ENCODE measurements around the gene ATP6V1E1.
"Not testable (repeated sequence)": the region's sequence is repeated elsewhere in the genome, so short reads cannot be mapped to it uniquely, and the experiment has no call there.

ATP6V1E1 gene

GRCh38 chr22:17628406-17629172 is at the start of gene ATP6V1E1:
TSS of gene ATP6V1E1 (minus strand) at chr22:17628749. CDS start at chr22:17628635, 114 bp downstream.
- H3K4me3 ChIP-seq (ENCODE audit: low read depth in 1 of 2, low read length in 2 of 2), result peak within 1 kb of the TSS; percentile 98 to 100
- H3K27ac ChIP-seq (ENCODE audit: low read depth, low read length), result peak within 1 kb of the TSS; percentile 87
- peak within 1 kb of the TSS; percentile 98 to 99 for H3K9ac ChIP-seq (ENCODE audit: low read depth in 1 of 2, low read length in 2 of 2)
- H3K27me3 ChIP-seq (ENCODE audit: control insufficient read depth in 1 of 2, insufficient read depth in 2 of 2, low read length in 2 of 2), result no peaks in the 10 kb centered on the region
- H3K9me3 ChIP-seq (ENCODE audit: control insufficient read depth in 1 of 2, low read length in 2 of 2), result no peaks in the 10 kb centered on the region
- H3K36me3 ChIP-seq (ENCODE audit: control insufficient read depth in 1 of 2, insufficient read depth in 2 of 2, low read length in 2 of 2), result peaks cover 0 to 9% of the 10 kb centered on the region in 2 donors
- H3K4me1 ChIP-seq (ENCODE audit: control insufficient read depth in 1 of 2, insufficient read depth in 2 of 2, low read length in 2 of 2), result peaks cover 7 to 10% of the 10 kb centered on the region in 2 donors

GRCh38 chr22:17675584-17675983 is 47.0 kb upstream of the ATP6V1E1 start:
- H3K4me1 ChIP-seq (ENCODE audit: control insufficient read depth in 1 of 2, insufficient read depth in 2 of 2, low read length in 2 of 2), result peaks cover 5 to 12% of the 10 kb centered on the region in 2 donors
- H3K36me3 ChIP-seq (ENCODE audit: control insufficient read depth in 1 of 2, insufficient read depth in 2 of 2, low read length in 2 of 2), result peaks cover 0 to 3% of the 10 kb centered on the region in 2 donors
- no peak overlapping the region for H3K4me3 ChIP-seq (ENCODE audit: low read depth in 1 of 2, low read length in 2 of 2)
- H3K27ac ChIP-seq (ENCODE audit: low read depth, low read length), result no peak overlapping the region
- H3K27me3 ChIP-seq (ENCODE audit: control insufficient read depth in 1 of 2, insufficient read depth in 2 of 2, low read length in 2 of 2), result no peaks in the 10 kb centered on the region
- no peaks in the 10 kb centered on the region for H3K9me3 ChIP-seq (ENCODE audit: control insufficient read depth in 1 of 2, low read length in 2 of 2)
- no peak overlapping the region for H3K9ac ChIP-seq (ENCODE audit: low read depth in 1 of 2, low read length in 2 of 2)

- H3K36me3 ChIP-seq (ENCODE audit: control insufficient read depth in 1 of 2, insufficient read depth in 2 of 2, low read length in 2 of 2), result peaks cover 5 to 6% of the 10 kb centered on the region in 2 donors
- H3K9ac ChIP-seq (ENCODE audit: low read depth in 1 of 2, low read length in 2 of 2), result no peak overlapping the region
- H3K27me3 ChIP-seq (ENCODE audit: control insufficient read depth in 1 of 2, insufficient read depth in 2 of 2, low read length in 2 of 2), result no peaks in the 10 kb centered on the region
- H3K9me3 ChIP-seq (ENCODE audit: control insufficient read depth in 1 of 2, low read length in 2 of 2), result no peaks in the 10 kb centered on the region
- H3K4me1 ChIP-seq (ENCODE audit: control insufficient read depth in 1 of 2, insufficient read depth in 2 of 2, low read length in 2 of 2), result peaks cover 5 to 12% of the 10 kb centered on the region in 2 donors
- H3K4me3 ChIP-seq (ENCODE audit: low read depth in 1 of 2, low read length in 2 of 2), result no peak overlapping the region
- no peak overlapping the region for H3K27ac ChIP-seq (ENCODE audit: low read depth, low read length)
Measured at GRCh38 chr22:17674152-17674551, 45.6 kb upstream of the ATP6V1E1 start.

- no peaks in the 10 kb centered on the region for H3K9me3 ChIP-seq (ENCODE audit: control insufficient read depth in 1 of 2, low read length in 2 of 2)
- peaks cover 5 to 12% of the 10 kb centered on the region in 2 donors for H3K4me1 ChIP-seq (ENCODE audit: control insufficient read depth in 1 of 2, insufficient read depth in 2 of 2, low read length in 2 of 2)
- H3K9ac ChIP-seq (ENCODE audit: low read depth in 1 of 2, low read length in 2 of 2), result no peak overlapping the region
- H3K4me3 ChIP-seq (ENCODE audit: low read depth in 1 of 2, low read length in 2 of 2), result no peak overlapping the region
- no peak overlapping the region for H3K27ac ChIP-seq (ENCODE audit: low read depth, low read length)
- no peaks in the 10 kb centered on the region for H3K27me3 ChIP-seq (ENCODE audit: control insufficient read depth in 1 of 2, insufficient read depth in 2 of 2, low read length in 2 of 2)
- peaks cover 5 to 6% of the 10 kb centered on the region in 2 donors for H3K36me3 ChIP-seq (ENCODE audit: control insufficient read depth in 1 of 2, insufficient read depth in 2 of 2, low read length in 2 of 2)
Measured at GRCh38 chr22:17672417-17672991, 44.0 kb upstream of the ATP6V1E1 start.

- H3K27me3 ChIP-seq (ENCODE audit: control insufficient read depth in 1 of 2, insufficient read depth in 2 of 2, low read length in 2 of 2); H3K27ac ChIP-seq (ENCODE audit: low read depth, low read length); H3K9ac ChIP-seq (ENCODE audit: low read depth in 1 of 2, low read length in 2 of 2); H3K9me3 ChIP-seq (ENCODE audit: control insufficient read depth in 1 of 2, low read length in 2 of 2); H3K4me3 ChIP-seq (ENCODE audit: low read depth in 1 of 2, low read length in 2 of 2); H3K36me3 ChIP-seq (ENCODE audit: control insufficient read depth in 1 of 2, insufficient read depth in 2 of 2, low read length in 2 of 2): not testable (repeated sequence)
- peaks cover 5 to 12% of the 10 kb centered on the region in 2 donors for H3K4me1 ChIP-seq (ENCODE audit: control insufficient read depth in 1 of 2, insufficient read depth in 2 of 2, low read length in 2 of 2)
Measured at GRCh38 chr22:17671521-17672092, 43.1 kb upstream of the ATP6V1E1 start.

GRCh38 chr22:17665854-17666253 is 37.3 kb upstream of the ATP6V1E1 start:
- peaks cover 11 to 31% of the 10 kb centered on the region in 2 donors for H3K36me3 ChIP-seq (ENCODE audit: control insufficient read depth in 1 of 2, insufficient read depth in 2 of 2, low read length in 2 of 2)
- H3K4me3 ChIP-seq (ENCODE audit: low read depth in 1 of 2, low read length in 2 of 2), result no peak overlapping the region
- H3K27ac ChIP-seq (ENCODE audit: low read depth, low read length), result no peak overlapping the region
- H3K4me1 ChIP-seq (ENCODE audit: control insufficient read depth in 1 of 2, insufficient read depth in 2 of 2, low read length in 2 of 2), result no peaks in the 10 kb centered on the region
- H3K9ac ChIP-seq (ENCODE audit: low read depth in 1 of 2, low read length in 2 of 2), result no peak overlapping the region
- H3K9me3 ChIP-seq (ENCODE audit: control insufficient read depth in 1 of 2, low read length in 2 of 2), result peaks cover 0 to 3% of the 10 kb centered on the region in 2 donors
- H3K27me3 ChIP-seq (ENCODE audit: control insufficient read depth in 1 of 2, insufficient read depth in 2 of 2, low read length in 2 of 2), result no peaks in the 10 kb centered on the region

- H3K9me3 ChIP-seq (ENCODE audit: control insufficient read depth in 1 of 2, low read length in 2 of 2), result peaks cover 0 to 3% of the 10 kb centered on the region in 2 donors
- no peaks in the 10 kb centered on the region for H3K27me3 ChIP-seq (ENCODE audit: control insufficient read depth in 1 of 2, insufficient read depth in 2 of 2, low read length in 2 of 2)
- peaks cover 11 to 27% of the 10 kb centered on the region in 2 donors for H3K36me3 ChIP-seq (ENCODE audit: control insufficient read depth in 1 of 2, insufficient read depth in 2 of 2, low read length in 2 of 2)
- no peak overlapping the region for H3K27ac ChIP-seq (ENCODE audit: low read depth, low read length)
- no peaks in the 10 kb centered on the region for H3K4me1 ChIP-seq (ENCODE audit: control insufficient read depth in 1 of 2, insufficient read depth in 2 of 2, low read length in 2 of 2)
- no peak overlapping the region for H3K4me3 ChIP-seq (ENCODE audit: low read depth in 1 of 2, low read length in 2 of 2)
- H3K9ac ChIP-seq (ENCODE audit: low read depth in 1 of 2, low read length in 2 of 2), result no peak overlapping the region
Measured at GRCh38 chr22:17665248-17665647, 36.7 kb upstream of the ATP6V1E1 start.

GRCh38 chr22:17664414-17665055 is 36.0 kb upstream of the ATP6V1E1 start:
- Histone ChIP-seq H3K27me3 (ENCODE audit: control insufficient read depth in 1 of 2, insufficient read depth in 2 of 2, low read length in 2 of 2) (no peaks in the 10 kb centered on the region), H3K9me3 (ENCODE audit: control insufficient read depth in 1 of 2, low read length in 2 of 2) (peaks cover 0 to 3% of the 10 kb centered on the region in 2 donors), H3K27ac (ENCODE audit: low read depth, low read length) (no peak overlapping the region), H3K4me3 (ENCODE audit: low read depth in 1 of 2, low read length in 2 of 2) (no peak overlapping the region), H3K9ac (ENCODE audit: low read depth in 1 of 2, low read length in 2 of 2) (no peak overlapping the region), H3K36me3 (ENCODE audit: control insufficient read depth in 1 of 2, insufficient read depth in 2 of 2, low read length in 2 of 2) (peaks cover 6 to 32% of the 10 kb centered on the region in 2 donors), H3K4me1 (ENCODE audit: control insufficient read depth in 1 of 2, insufficient read depth in 2 of 2, low read length in 2 of 2) (no peaks in the 10 kb centered on the region)

- Histone ChIP-seq H3K36me3 (ENCODE audit: control insufficient read depth in 1 of 2, insufficient read depth in 2 of 2, low read length in 2 of 2) (peaks cover 0 to 14% of the 10 kb centered on the region in 2 donors), H3K4me3 (ENCODE audit: low read depth in 1 of 2, low read length in 2 of 2) (no peak overlapping the region), H3K9me3 (ENCODE audit: control insufficient read depth in 1 of 2, low read length in 2 of 2) (no peaks in the 10 kb centered on the region), H3K9ac (ENCODE audit: low read depth in 1 of 2, low read length in 2 of 2) (no peak overlapping the region), H3K27me3 (ENCODE audit: control insufficient read depth in 1 of 2, insufficient read depth in 2 of 2, low read length in 2 of 2) (no peaks in the 10 kb centered on the region), H3K4me1 (ENCODE audit: control insufficient read depth in 1 of 2, insufficient read depth in 2 of 2, low read length in 2 of 2) (no peaks in the 10 kb centered on the region), H3K27ac (ENCODE audit: low read depth, low read length) (no peak overlapping the region)
Measured at GRCh38 chr22:17656870-17657395, 28.4 kb upstream of the ATP6V1E1 start.
